Cardiac fibroblast (primary cell): ENCODE data around the gene DYRK1A.

Experiments
- DNase-seq, 2 donors: peaks; one replicate each; pipeline versions ENCODE4 v3.0.0 to v3.0.0-alpha.2; 2010; ENCODE audit warnings: low read depth in 2 of 2
- H3K4me3 ChIP-seq, 2 donors: replicated peaks in 1 of 2; 1 replicate in 1 of 2; 2 replicates in 1 of 2; pipeline ENCODE4 v1.5.1; 2011; ENCODE audit warnings: low read depth in 2 of 2, low read length in 2 of 2, mild to moderate bottlenecking in 2 of 2, moderate library complexity in 1 of 2
- TF ChIP-seq, protein P1 (sequence below): IDR thresholded peaks from one replicate; pipeline ENCODE4 v1.5.1; 2011; ENCODE audit warnings: low read depth, mild to moderate bottlenecking, low read length, inconsistent platforms

The DYRK1A gene

DNA sequence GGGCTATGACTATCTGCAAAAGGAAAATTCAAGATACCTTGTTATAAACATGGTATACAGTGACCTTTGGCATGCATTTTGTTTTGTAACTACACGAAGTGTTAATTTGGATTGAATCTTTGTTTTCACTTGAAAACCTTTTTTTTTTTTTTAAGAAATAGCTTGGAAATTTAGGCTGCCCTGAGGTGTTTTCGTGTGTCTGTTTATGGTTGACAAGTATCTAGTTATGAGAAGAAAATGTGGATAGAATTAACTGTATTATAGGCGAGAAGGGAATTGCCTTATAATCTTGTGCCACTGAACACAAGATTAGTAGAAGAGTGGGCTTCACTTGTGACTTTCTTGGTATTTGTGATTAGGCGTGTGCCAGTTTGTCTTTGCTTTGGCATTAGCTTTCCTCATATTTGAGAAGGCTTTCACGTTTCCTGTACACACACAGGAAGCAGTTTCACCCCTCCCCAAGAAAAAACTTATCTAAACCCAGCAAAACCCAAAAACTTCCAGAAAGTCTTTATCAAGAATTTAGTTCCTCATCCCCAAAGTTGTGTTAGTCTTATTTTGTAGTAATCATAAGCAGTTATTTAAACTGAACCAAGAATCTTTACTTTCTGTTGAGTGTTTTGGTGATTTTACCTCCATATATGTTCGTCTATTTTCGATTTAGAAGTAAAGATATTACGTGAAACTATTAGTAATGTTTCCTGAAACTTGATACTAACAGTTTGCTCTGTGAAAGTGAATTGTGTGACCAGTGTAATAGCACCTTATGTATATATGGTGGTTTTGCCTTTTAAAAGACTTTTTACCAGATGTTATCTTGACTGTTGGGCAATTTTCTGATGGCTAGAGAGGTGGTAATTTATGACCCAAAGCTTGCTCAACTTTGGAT is 3.8 kb downstream of the DYRK1A start:
- DNase-seq: peak; percentile 69
- TF ChIP-seq, protein P1, sequence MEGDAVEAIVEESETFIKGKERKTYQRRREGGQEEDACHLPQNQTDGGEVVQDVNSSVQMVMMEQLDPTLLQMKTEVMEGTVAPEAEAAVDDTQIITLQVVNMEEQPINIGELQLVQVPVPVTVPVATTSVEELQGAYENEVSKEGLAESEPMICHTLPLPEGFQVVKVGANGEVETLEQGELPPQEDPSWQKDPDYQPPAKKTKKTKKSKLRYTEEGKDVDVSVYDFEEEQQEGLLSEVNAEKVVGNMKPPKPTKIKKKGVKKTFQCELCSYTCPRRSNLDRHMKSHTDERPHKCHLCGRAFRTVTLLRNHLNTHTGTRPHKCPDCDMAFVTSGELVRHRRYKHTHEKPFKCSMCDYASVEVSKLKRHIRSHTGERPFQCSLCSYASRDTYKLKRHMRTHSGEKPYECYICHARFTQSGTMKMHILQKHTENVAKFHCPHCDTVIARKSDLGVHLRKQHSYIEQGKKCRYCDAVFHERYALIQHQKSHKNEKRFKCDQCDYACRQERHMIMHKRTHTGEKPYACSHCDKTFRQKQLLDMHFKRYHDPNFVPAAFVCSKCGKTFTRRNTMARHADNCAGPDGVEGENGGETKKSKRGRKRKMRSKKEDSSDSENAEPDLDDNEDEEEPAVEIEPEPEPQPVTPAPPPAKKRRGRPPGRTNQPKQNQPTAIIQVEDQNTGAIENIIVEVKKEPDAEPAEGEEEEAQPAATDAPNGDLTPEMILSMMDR: no peak

DNA sequence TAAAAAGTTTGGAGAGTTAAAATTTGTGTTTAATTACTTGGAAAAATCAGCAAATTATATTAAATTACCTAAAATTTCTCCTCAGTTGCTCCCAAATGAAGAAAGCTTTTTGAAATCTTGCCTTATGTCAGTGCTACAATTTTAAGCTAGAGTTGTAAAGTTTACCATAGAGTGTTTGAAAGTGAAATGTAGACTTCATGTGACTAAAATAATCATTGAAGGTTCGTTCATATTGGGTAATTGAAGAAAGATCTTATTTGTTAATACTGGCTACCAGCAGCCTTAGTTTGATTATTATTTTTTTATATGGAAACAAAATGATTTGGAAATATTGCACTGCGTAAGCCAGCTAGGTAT is 4.4 kb downstream of the DYRK1A start:
- TF ChIP-seq, protein P1: no peak
- H3K4me3 ChIP-seq: peak overlapping the region in 1 of 2 donors; percentile 36
- DNase-seq: no peak

More for the DNA sequence above, 3.8 kb downstream of the DYRK1A start:
- H3K4me3 ChIP-seq: peak overlapping the region; percentile 25 to 36

DNA sequence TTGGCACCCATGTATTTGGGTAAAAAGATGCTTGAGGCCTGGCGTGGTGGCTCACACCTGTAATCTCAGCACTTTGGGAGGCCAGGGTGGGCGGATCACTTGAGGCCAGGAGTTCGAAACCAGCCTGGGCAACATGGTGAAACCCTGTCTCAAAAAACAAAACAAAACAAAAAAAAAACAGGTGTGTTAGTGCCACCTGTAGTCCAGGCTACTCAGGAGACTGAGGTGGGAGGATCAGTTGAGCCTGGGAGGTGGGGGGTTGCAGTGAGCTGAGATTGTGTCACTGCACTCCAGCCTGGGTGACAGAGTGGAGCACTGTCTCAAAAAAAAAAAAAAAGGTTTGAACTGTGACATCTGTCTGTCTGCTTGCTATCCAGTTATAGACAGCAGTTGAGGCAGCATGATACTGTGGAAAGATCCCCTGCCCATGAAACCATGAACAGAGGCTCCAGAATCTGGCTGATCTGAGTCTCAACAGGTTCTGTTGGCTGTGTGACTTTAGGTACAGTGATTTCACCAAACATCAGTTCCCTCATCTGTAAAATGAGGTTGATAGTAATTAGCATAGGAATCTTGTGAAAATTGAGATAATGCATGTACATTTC is 5.7 kb downstream of the DYRK1A start:
- TF ChIP-seq, protein P1: no peak
- DNase-seq: no peak
- no peak overlapping the region for H3K4me3 ChIP-seq

DNA sequence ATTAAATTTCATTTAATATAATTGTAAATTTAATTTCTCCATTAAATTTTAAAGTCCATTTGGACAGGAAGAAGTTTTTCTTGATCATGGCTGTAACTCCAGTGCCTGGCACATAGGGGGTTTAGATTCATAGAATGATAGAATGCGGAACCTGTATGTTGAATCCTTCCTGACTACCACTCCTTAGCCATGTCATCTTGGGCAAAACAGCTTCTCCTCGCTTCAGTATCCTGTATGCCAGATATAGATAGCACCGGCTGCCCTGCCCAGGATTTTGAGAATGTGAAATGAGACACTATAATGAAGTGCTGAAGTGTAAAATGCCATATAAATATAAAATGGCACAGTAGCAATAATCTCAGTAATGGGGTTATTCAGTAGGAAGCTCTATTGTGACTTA is 6.4 kb downstream of the DYRK1A start:
- no peak overlapping the region for H3K4me3 ChIP-seq
- TF ChIP-seq, protein P1: no peak
- DNase-seq: no peak

DNA sequence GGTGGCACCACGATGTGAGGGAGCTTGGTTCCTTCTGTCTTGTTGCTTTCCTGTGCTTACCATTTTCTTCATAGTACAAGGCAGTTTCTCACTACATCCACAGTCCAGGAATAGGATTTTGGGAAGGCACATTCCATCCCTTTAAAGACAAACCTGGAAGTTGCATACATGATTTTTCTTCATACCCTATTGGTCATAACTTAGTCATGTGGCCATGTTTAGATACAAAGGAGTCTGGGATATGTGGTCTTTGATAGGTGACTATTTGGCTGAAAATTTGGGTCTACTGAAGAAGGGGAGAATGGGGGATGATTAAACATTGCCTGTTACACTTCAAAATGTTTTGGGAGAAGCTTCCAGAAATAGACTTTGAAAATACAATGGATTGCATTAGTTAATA is 7.0 kb downstream of the DYRK1A start:
- no peak overlapping the region for H3K4me3 ChIP-seq
- DNase-seq: peak in 1 of 2 donors; percentile 48
- TF ChIP-seq, protein P1: no peak

DNA sequence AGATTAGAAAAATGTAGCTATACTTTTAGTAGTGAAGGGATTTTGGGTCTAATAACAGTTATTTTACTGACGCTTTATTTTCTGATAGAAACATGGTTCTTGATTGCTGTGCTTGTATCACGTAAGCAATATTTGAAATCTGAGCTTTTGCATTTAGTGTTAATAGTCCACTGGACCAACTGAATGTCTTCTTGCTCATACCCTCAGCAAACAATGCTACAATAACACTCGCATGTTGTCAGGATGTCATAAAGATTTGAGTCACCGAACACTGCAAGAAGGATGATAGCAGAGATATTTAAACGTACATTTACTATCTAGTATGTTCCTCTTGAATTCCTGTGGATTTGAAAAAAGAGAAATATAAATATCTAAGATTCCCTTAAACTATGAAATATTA is 7.5 kb downstream of the DYRK1A start:
- H3K4me3 ChIP-seq: no peak overlapping the region
- DNase-seq: peak; percentile 50 to 83
- TF ChIP-seq, protein P1: no peak
